CD4-positive, CD25-positive, alpha-beta regulatory T cell (primary cell): ENCODE data around the gene RBMX. TPM values are rescaled to one million over a fixed set of nuclear protein-coding genes. Genes with fewer than 3 reads are reported as not detected.

Experiments used
- ATAC-seq, 2 donors: fragments of 150-1000 bp; cut with Tn5 transposase; one replicate each; pipeline ENCODE4 v1.10.0; 2021; ENCODE audit warnings: low read depth in 2 of 2, moderate number of reproducible peaks in 2 of 2, moderate library complexity in 1 of 2
- DNase-seq, 3 donors: peaks; one replicate each; pipeline versions ENCODE4 v3.0.0 to v3.0.0-alpha.2; 2012 to 2022; ENCODE audit warnings: mixed read lengths in 1 of 3
- H3K27ac ChIP-seq: one replicate; pipeline ENCODE4 v1.7.0; 2013; ENCODE audit warnings: mild to moderate bottlenecking, low read length; ENCODE audit not compliant: insufficient read depth, poor library complexity, severe bottlenecking
- H3K27me3 ChIP-seq: one replicate; pipeline ENCODE4 v1.7.0; 2013; ENCODE audit warnings: low read length; ENCODE audit not compliant: control insufficient read depth, insufficient read depth
- H3K36me3 ChIP-seq: one replicate; pipeline ENCODE4 v1.7.0; 2013; ENCODE audit warnings: mild to moderate bottlenecking, low read length, moderate library complexity; ENCODE audit not compliant: control insufficient read depth, insufficient read depth
- H3K4me1 ChIP-seq: 2 replicates; pipeline ENCODE4 v1.7.0; 2013; ENCODE audit warnings: mild to moderate bottlenecking, low read length; ENCODE audit not compliant: insufficient read depth, control insufficient read depth, poor library complexity, severe bottlenecking
- H3K4me3 ChIP-seq: one replicate; pipeline ENCODE4 v1.7.0; 2013; ENCODE audit warnings: low read depth, mild to moderate bottlenecking, low read length, moderate library complexity
- H3K9me3 ChIP-seq, 2 experiments: 1 replicate in 1 of 2; 2 replicates in 1 of 2; pipeline ENCODE4 v1.7.0; 2013; ENCODE audit warnings: low read length in 2 of 2, mild to moderate bottlenecking in 1 of 2, moderate library complexity in 1 of 2; ENCODE audit not compliant: control insufficient read depth in 2 of 2
- H3K27ac Mint-ChIP-seq, 3 donors: one replicate each; pipeline ENCODE4 v1.8.0; 2020 to 2022; ENCODE audit warnings: mild to moderate bottlenecking in 3 of 3, mixed read lengths in 3 of 3, moderate library complexity in 2 of 3
- H3K27me3 Mint-ChIP-seq: one replicate; pipeline ENCODE4 v1.8.0; 2022; ENCODE audit warnings: mild to moderate bottlenecking, mixed read lengths
- H3K36me3 Mint-ChIP-seq: one replicate; pipeline ENCODE4 v1.8.0; 2020; ENCODE audit warnings: mixed read lengths
- H3K4me1 Mint-ChIP-seq, 4 donors: one replicate each; pipeline ENCODE4 v1.8.0; 2020 to 2022; ENCODE audit warnings: mixed read lengths in 4 of 4, mild to moderate bottlenecking in 1 of 4
- H3K4me3 Mint-ChIP-seq, 4 donors: one replicate each; pipeline ENCODE4 v1.8.0; 2020 to 2022; ENCODE audit warnings: mild to moderate bottlenecking in 4 of 4, mixed read lengths in 4 of 4, moderate library complexity in 3 of 4
- H3K9me3 Mint-ChIP-seq, 7 donors: one replicate each; pipeline ENCODE4 v1.8.0; 2020 to 2022; ENCODE audit warnings: mixed read lengths in 7 of 7, mild to moderate bottlenecking in 3 of 7, moderate library complexity in 2 of 7
- polyA plus RNA-seq, 4 donors: library from polyadenylated mRNA; unstranded; fragments of 300-500 nt; fragmentation: Illumina TruSeq; gene quantifications; one replicate each; pipeline ENCODE4 v1.2.3, GENCODE V29; 2021
- total RNA-seq: library from RNA; stranded (reverse); gene quantifications from one replicate; pipeline ENCODE4 v1.2.3, GENCODE V29; 2022

RBMX gene
- total and polyA plus RNA-seq, 5 donors from 2014 or later, result 181 to 249 (median 213) TPM

- H3K36me3 Mint-ChIP-seq, result peaks cover 15% of the 10 kb centered on the region
- H3K4me1 Mint-ChIP-seq, result peaks cover 0 to 13% (median 7%) of the 10 kb centered on the region in 4 donors
- H3K4me3 ChIP-seq, result no peak overlapping the region
- no peak for ATAC-seq
- no peaks in the 10 kb centered on the region for H3K9me3 ChIP-seq
- no peaks in the 10 kb centered on the region for H3K9me3 Mint-ChIP-seq
- peaks cover 4% of the 10 kb centered on the region for H3K36me3 ChIP-seq
- no peaks in the 10 kb centered on the region for H3K27me3 Mint-ChIP-seq
- DNase-seq, result no peak
- H3K4me3 Mint-ChIP-seq, result no peak overlapping the region
- H3K27ac ChIP-seq, result no peak overlapping the region
- H3K4me1 ChIP-seq, result no peaks in the 10 kb centered on the region
- no peak overlapping the region for H3K27ac Mint-ChIP-seq
- H3K27me3 ChIP-seq, result no peaks in the 10 kb centered on the region
These were observed 24.0 kb downstream of the RBMX start for GRCh38 chrX:136856551-136856950.

- Mint-ChIP-seq H3K4me3 (no peak overlapping the region), H3K27ac (no peak overlapping the region), H3K36me3 (peaks cover 15% of the 10 kb centered on the region), H3K9me3 (no peaks in the 10 kb centered on the region), H3K27me3 (no peaks in the 10 kb centered on the region), H3K4me1 (peaks cover 0 to 12% (median 7%) of the 10 kb centered on the region in 4 donors)
- ATAC-seq (no peak), DNase-seq (no peak)
- no peak overlapping the region for H3K4me3 ChIP-seq
- peaks cover 2% of the 10 kb centered on the region for H3K36me3 ChIP-seq
- H3K9me3 ChIP-seq, result no peaks in the 10 kb centered on the region
- H3K4me1 ChIP-seq, result no peaks in the 10 kb centered on the region
- no peak overlapping the region for H3K27ac ChIP-seq
- H3K27me3 ChIP-seq, result no peaks in the 10 kb centered on the region
These were observed 24.5 kb downstream of the RBMX start for GRCh38 chrX:136856050-136856449.

- H3K9me3 Mint-ChIP-seq, result no peaks in the 10 kb centered on the region
- no peaks in the 10 kb centered on the region for H3K27me3 Mint-ChIP-seq
- ATAC-seq (no peak), DNase-seq (no peak)
- H3K27me3 ChIP-seq, result no peaks in the 10 kb centered on the region
- no peaks in the 10 kb centered on the region for H3K9me3 ChIP-seq
- H3K4me1 Mint-ChIP-seq, result peaks cover 0 to 8% (median 3%) of the 10 kb centered on the region in 4 donors
- no peak overlapping the region for H3K27ac ChIP-seq
- H3K4me3 Mint-ChIP-seq, result no peak overlapping the region
- H3K36me3 ChIP-seq, result no peaks in the 10 kb centered on the region
- H3K27ac Mint-ChIP-seq, result peak overlapping the region in 1 of 3 donors; percentile 88
- peaks cover 14% of the 10 kb centered on the region for H3K36me3 Mint-ChIP-seq
- H3K4me1 ChIP-seq, result no peaks in the 10 kb centered on the region
- H3K4me3 ChIP-seq, result no peak overlapping the region
These were observed 29.0 kb downstream of the RBMX start for GRCh38 chrX:136851526-136851925.

- Histone ChIP-seq H3K27ac (no peak overlapping the region), H3K4me3 (no peak overlapping the region), H3K36me3 (no peaks in the 10 kb centered on the region), H3K27me3 (no peaks in the 10 kb centered on the region), H3K9me3 (no peaks in the 10 kb centered on the region), H3K4me1 (no peaks in the 10 kb centered on the region)
- Mint-ChIP-seq H3K36me3 (peaks cover 14% of the 10 kb centered on the region), H3K4me1 (peaks cover 0 to 6% (median 2%) of the 10 kb centered on the region in 4 donors), H3K27me3 (no peaks in the 10 kb centered on the region), H3K27ac (no peak overlapping the region), H3K9me3 (no peaks in the 10 kb centered on the region), H3K4me3 (no peak overlapping the region)
- ATAC-seq, result no peak
- no peak for DNase-seq
These were observed 29.9 kb downstream of the RBMX start for GRCh38 chrX:136850441-136851175.

GRCh38 chrX:136849395-136849794, 31.1 kb downstream of the RBMX start:
- H3K4me3 Mint-ChIP-seq, result no peak overlapping the region
- H3K9me3 ChIP-seq, result no peaks in the 10 kb centered on the region
- H3K36me3 Mint-ChIP-seq, result peaks cover 13% of the 10 kb centered on the region
- ATAC-seq, result no peak
- no peaks in the 10 kb centered on the region for H3K9me3 Mint-ChIP-seq
- H3K27me3 ChIP-seq, result no peaks in the 10 kb centered on the region
- H3K4me1 ChIP-seq, result no peaks in the 10 kb centered on the region
- no peaks in the 10 kb centered on the region for H3K36me3 ChIP-seq
- no peak overlapping the region for H3K27ac ChIP-seq
- peaks cover 0 to 5% (median 2%) of the 10 kb centered on the region in 4 donors for H3K4me1 Mint-ChIP-seq
- H3K4me3 ChIP-seq, result no peak overlapping the region
- no peak overlapping the region for H3K27ac Mint-ChIP-seq
- H3K27me3 Mint-ChIP-seq, result no peaks in the 10 kb centered on the region
- DNase-seq, result no peak

- no peak overlapping the region for H3K4me3 ChIP-seq
- Mint-ChIP-seq H3K27ac (no peak overlapping the region), H3K27me3 (no peaks in the 10 kb centered on the region), H3K4me1 (peaks cover 0 to 3% (median 0%) of the 10 kb centered on the region in 4 donors), H3K4me3 (no peak overlapping the region), H3K9me3 (no peaks in the 10 kb centered on the region), H3K36me3 (peaks cover 10% of the 10 kb centered on the region)
- DNase-seq (peak in 1 of 3 donors; percentile 66), ATAC-seq (no peak)
- H3K27me3 ChIP-seq, result no peaks in the 10 kb centered on the region
- no peak overlapping the region for H3K27ac ChIP-seq
- no peaks in the 10 kb centered on the region for H3K4me1 ChIP-seq
- H3K9me3 ChIP-seq, result no peaks in the 10 kb centered on the region
- no peaks in the 10 kb centered on the region for H3K36me3 ChIP-seq
These were observed 32.7 kb downstream of the RBMX start for GRCh38 chrX:136847874-136848273.

GRCh38 chrX:136839196-136839595, 41.3 kb downstream of the RBMX start:
- no peaks in the 10 kb centered on the region for H3K4me1 Mint-ChIP-seq
- peaks cover 8% of the 10 kb centered on the region for H3K36me3 Mint-ChIP-seq
- Histone ChIP-seq H3K4me3 (no peak overlapping the region), H3K36me3 (no peaks in the 10 kb centered on the region), H3K27me3 (no peaks in the 10 kb centered on the region), H3K9me3 (no peaks in the 10 kb centered on the region), H3K4me1 (no peaks in the 10 kb centered on the region), H3K27ac (no peak overlapping the region)
- no peak for ATAC-seq
- H3K27me3 Mint-ChIP-seq, result no peaks in the 10 kb centered on the region
- DNase-seq, result no peak
- peak overlapping the region in 1 of 3 donors; percentile 53 for H3K27ac Mint-ChIP-seq
- H3K9me3 Mint-ChIP-seq, result no peaks in the 10 kb centered on the region
- H3K4me3 Mint-ChIP-seq, result no peak overlapping the region

GRCh38 chrX:136835761-136836160, 44.8 kb downstream of the RBMX start:
- Histone ChIP-seq H3K4me1 (no peaks in the 10 kb centered on the region), H3K9me3 (no peaks in the 10 kb centered on the region), H3K27me3 (no peaks in the 10 kb centered on the region), H3K36me3 (no peaks in the 10 kb centered on the region), H3K27ac (no peak overlapping the region), H3K4me3 (no peak overlapping the region)
- no peaks in the 10 kb centered on the region for H3K9me3 Mint-ChIP-seq
- DNase-seq, result no peak
- H3K27ac Mint-ChIP-seq, result no peak overlapping the region
- H3K4me3 Mint-ChIP-seq, result no peak overlapping the region
- H3K36me3 Mint-ChIP-seq, result peaks cover 4% of the 10 kb centered on the region
- ATAC-seq, result no peak
- no peaks in the 10 kb centered on the region for H3K4me1 Mint-ChIP-seq
- H3K27me3 Mint-ChIP-seq, result no peaks in the 10 kb centered on the region
